GM18861 (cell line): ENCODE data around the gene PCNX1.
"Not testable (repeated sequence)": the region's sequence is repeated elsewhere in the genome, so short reads cannot be mapped to it uniquely, and the experiment has no call there.

Experiments
- ATAC-seq: cut with Tn5 transposase; IDR thresholded peaks from one replicate; pipeline ENCODE4 v1.9.1; 2021; ENCODE audit not compliant: unreplicated experiment

Gene PCNX1

GRCh38 chr14:70907176-70907995, at the start of gene PCNX1:
Gene PCNX1, plus strand, starts transcription at chr14:70907459. Its CDS starts 392 bp downstream, at chr14:70907851.
- ATAC-seq: peak; percentile 61

GRCh38 chr14:70857496-70857890, 49.8 kb upstream of the PCNX1 start:
- ATAC-seq: no peak

- no peak for ATAC-seq
Observed at GRCh38 chr14:70858641-70859040, 48.6 kb upstream of the PCNX1 start.

- not testable (repeated sequence) for ATAC-seq
Observed at GRCh38 chr14:70866992-70867391, 40.3 kb upstream of the PCNX1 start.

- no peak for ATAC-seq
Observed at GRCh38 chr14:70871001-70871400, 36.3 kb upstream of the PCNX1 start.

- no peak for ATAC-seq
Observed at GRCh38 chr14:70871863-70872677, 35.2 kb upstream of the PCNX1 start.

GRCh38 chr14:70872678-70873020, 34.6 kb upstream of the PCNX1 start:
- ATAC-seq: no peak

- ATAC-seq: no peak
Observed at GRCh38 chr14:70873627-70874026, 33.6 kb upstream of the PCNX1 start.

- not testable (repeated sequence) for ATAC-seq
Observed at GRCh38 chr14:70875811-70876460, 31.3 kb upstream of the PCNX1 start.

GRCh38 chr14:70879448-70879847, 27.8 kb upstream of the PCNX1 start:
- no peak for ATAC-seq

GRCh38 chr14:70880888-70881287, 26.4 kb upstream of the PCNX1 start:
- not testable (repeated sequence) for ATAC-seq

- peak; percentile 50 for ATAC-seq
Observed at GRCh38 chr14:70881549-70882177, 25.6 kb upstream of the PCNX1 start.

GRCh38 chr14:70882776-70883492, 24.3 kb upstream of the PCNX1 start:
- no peak for ATAC-seq

- ATAC-seq: no peak
Observed at GRCh38 chr14:70884595-70885342, 22.5 kb upstream of the PCNX1 start.

GRCh38 chr14:70885343-70886022, 21.8 kb upstream of the PCNX1 start:
- ATAC-seq: no peak

- ATAC-seq: peak; percentile 27
Observed at GRCh38 chr14:70886421-70887206, 20.6 kb upstream of the PCNX1 start.

GRCh38 chr14:70887207-70887681, 20.0 kb upstream of the PCNX1 start:
- ATAC-seq: peak; percentile 32
